Activated gamma-delta T cell (primary cell): Measurements from ENCODE around the gene KRTCAP2.

Source experiments
- DNase-seq: peaks from one replicate; lab custom pipeline; 2025; lab: John Stamatoyannopoulos, UW

KRTCAP2 gene

DNA sequence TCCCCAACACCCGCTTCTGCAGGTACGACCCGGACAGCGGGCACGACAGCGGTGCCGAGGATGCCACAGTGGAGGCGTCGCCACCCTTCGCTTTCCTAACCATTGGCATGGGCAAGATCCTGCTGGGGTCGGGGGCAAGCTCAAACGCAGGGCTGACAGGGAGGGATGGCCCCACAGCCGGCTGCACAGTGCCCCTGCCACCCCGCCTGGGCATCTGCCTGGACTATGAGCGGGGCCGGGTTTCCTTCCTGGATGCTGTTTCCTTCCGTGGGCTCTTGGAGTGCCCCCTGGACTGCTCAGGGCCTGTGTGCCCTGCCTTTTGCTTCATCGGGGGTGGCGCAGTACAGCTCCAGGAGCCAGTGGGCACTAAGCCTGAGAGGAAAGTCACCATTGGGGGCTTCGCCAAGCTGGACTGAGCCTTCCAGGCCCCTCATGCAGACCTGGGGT lies 10.7 kb upstream of the KRTCAP2 start:
- DNase-seq: no peak

- no peak for DNase-seq
Measured at GRCh38 chr1:155182052-155182550, 9.0 kb upstream of the KRTCAP2 start.

DNA sequence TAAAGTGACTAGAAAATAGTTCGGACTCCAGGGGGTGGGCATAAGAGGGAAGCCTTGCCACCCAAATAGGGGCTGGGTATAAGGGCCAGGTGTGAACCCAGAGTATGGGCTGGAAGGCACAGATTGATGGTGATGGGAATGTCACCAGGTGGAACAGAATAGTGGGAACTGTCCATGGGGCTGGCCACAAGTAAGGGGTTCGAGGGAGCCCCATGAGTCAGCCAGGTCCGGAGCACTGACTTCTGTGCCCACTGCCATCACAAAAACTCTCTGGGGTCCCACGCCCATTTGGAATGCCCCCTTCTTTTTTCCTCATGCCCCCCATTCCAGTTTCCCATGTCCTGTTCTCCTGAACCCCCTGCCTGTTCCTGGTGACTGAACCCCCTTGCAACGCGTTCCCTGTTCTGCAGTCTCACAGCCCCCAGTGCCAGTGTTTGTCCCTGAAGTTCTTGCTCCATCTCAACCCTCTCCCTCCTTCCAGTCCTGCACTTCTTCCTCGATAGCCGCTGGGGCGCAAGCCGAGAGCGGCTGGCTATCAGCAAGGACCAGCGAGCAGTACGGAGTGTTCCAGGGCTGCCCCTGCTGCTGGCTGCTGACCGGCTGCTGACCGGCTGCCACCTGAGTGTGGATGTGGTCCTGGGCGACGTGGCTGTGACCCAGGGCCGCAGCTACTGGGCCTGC lies 8.4 kb upstream of the KRTCAP2 start:
- no peak for DNase-seq

GRCh38 chr1:155179112-155180031 lies 6.3 kb upstream of the KRTCAP2 start:
- no peak for DNase-seq

- no peak for DNase-seq
Measured at GRCh38 chr1:155178441-155179111, 5.5 kb upstream of the KRTCAP2 start.

DNA sequence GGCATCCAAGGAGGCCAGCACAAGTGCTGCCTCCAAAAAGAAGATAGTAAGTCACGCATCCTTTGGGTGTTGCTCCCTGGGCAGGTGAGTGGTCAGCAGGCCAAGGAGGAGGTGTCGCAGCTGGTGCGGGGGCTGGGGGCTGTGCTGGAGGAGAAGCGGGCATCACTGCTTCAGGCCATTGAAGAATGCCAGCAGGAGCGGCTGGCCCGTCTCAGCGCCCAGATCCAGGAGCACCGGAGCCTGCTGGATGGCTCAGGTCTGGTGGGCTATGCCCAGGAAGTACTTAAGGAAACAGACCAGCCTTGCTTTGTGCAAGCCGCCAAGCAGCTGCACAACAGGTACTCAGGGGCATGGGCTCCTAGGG lies 4.8 kb upstream of the KRTCAP2 start:
- DNase-seq: no peak

DNA sequence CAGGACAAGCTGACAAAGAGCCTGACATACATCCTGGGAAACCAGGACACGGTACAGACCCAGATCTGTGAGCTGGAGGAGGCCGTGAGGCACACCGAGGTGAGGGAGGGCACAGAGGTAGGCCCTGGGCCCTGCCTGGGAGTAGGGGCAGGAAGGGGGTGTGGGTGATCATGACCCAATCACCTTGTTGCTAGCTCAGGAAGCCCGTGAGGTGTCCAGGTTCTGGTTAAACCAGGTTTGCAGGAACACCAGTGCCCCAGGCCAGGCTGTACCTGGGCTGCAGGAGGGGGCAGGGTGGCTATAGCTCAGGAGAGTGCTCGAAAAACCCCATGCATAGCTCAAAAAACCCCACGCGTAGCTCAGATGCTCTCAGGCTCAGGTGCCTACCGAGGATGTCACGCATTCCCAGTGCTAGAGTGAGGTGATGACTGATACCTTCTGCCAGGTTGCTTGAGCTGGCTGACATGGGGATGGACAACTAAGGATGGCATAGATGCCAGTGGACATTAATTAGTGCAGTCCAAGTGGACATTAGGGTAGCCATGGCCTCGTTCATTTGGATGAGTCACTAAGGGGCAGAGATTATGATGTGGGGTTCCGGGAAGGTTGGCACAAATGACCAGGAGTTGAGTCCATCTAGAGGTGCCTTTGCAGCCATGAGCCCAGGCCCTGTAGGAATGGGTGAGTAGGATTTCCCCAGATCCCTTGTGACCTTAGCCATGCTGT lies 4.3 kb upstream of the KRTCAP2 start:
- no peak for DNase-seq

DNA sequence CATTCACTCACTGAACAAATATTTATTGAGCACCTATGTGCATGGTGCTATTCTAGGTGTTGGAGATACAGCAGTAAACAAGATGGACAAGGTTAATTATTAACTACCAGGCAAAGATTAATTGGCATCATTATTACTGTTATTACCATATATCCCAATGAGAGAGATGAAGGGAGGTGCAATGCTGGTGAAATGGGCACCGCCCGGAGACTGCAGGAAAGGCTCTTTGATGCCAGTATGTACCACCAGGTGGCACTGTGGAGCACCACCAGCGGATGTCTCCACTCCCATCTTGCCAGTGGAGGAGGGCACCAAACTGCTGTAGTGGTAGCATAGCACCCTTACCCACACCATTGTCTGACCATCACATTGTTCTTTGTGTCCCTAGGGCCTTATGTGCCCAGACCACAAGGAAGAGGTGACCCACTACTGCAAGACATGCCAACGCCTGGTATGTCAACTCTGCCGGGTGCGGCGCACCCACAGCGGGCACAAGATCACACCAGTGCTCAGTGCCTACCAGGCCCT lies 3.5 kb upstream of the KRTCAP2 start:
- DNase-seq: no peak

- no peak for DNase-seq
Measured at GRCh38 chr1:155175927-155176371, 2.8 kb upstream of the KRTCAP2 start.

GRCh38 chr1:155175281-155175926 lies 2.3 kb upstream of the KRTCAP2 start:
- DNase-seq: no peak

- DNase-seq: no peak
Measured at GRCh38 chr1:155174324-155175280, 1.5 kb upstream of the KRTCAP2 start.

DNA sequence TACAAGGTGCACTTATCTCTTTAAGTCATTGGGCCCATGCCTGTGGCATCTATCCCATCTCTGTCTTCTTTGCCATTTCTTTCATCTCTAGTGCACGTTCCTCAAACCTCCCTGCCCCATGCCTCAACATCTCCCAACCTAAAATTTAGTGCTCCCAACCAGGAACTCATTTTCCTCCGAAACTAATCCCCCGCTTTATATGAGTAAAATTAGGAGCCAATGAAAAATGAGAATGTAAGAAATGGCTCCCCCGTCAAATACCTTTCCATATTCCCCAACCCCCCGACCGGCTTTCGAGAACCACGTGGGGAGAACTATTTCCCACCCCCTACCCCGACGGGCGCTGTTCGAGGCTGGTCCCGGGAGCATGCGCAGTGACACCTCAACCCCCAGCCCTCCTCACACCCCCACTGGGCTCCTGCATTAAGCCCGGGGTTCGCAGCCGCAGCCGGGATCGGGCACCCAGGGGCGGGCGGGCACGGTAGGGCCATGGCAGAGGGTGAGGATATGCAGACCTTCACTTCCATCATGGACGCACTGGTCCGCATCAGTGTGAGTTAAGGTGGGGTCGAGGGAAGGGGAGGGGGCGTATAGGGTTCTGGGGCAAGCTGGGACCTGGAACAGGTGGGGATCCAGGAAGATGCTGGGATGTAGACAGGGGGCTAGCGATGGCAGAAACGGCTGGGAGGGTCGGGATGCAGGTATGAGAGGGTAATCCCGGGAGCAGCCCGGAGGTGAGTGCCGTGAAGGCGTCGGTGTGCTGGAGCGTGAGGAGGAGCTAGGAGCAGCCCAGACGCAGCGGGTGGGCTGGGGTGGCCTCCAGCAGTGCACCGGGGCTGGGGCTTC lies 597 bp upstream of the KRTCAP2 start, which contains the start of gene TRIM46:
TRIM46 (plus strand) TSS at position 372 of the 846 bp plus-strand sequence; CDS start at position 490, 118 bp downstream.
- peak; percentile 25 for DNase-seq

DNA sequence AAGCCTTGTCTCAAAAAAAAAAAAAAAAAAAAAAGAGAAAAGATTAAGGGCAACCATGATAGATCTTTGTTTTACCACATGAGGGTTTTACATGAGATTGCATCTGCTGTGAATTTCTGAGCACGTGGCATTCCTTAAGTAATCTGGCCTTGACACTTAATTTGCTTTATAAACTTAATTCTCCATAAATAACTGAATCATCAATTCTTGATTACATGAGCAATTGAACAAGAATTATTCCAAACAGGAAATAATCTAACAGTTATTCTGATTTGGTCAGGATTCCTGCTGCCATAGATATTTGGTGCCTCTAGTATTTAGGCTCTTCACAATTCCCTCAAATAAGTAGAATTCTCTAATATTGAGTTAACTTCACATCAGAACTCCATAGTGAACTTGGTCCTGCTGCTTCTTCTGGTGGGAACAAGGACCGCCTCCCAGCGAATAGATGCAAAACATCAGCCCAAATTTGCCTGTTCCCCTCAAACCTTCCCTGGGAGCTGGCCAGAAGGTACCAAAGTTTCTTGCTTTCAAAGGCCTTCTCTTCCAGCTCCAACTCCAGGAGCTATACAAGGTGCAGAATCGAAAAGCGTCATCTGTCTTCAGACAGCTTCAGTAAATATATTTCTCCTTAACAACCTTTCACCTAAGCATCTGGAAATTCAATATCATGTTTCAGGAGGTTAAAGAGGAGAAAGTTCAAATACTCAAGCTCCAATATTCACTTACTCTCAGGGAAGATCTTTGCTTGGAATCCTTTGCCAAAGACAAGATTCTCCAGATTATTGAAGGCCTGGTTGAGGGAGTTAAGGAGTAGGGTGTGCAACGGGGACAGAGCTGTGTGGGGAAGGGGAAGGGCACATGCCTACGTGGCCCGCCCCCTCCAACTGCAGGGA lies 1.0 kb downstream of the KRTCAP2 start:
- DNase-seq: no peak

DNA sequence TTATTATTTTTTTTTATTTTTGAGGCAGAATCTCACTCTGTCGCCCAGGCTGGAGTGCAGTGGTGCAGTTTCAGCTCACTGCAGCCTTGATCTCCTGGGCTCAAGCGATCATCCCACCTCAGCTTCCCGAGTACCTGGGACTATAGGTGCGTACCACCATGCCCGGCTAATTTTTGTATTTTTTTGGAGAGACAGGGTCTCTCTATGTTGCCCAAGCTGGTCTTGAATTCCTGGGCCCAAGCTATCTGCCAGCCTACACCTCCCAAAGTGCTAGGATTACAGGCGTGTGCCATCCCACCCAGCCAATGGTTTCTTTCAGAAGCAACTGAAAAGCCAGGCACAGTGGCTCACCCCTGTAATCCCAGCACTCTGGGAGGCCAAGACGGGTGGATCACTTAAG lies 2.3 kb downstream of the KRTCAP2 start:
- no peak for DNase-seq

GRCh38 chr1:155170101-155170785 lies 2.9 kb downstream of the KRTCAP2 start:
- DNase-seq: no peak

GRCh38 chr1:155169541-155169940 lies 3.6 kb downstream of the KRTCAP2 start:
- DNase-seq: no peak
